ENCODE results near the gene WNT8B. TPM values are rescaled to one million over a fixed set of nuclear protein-coding genes. Genes with fewer than 3 reads are reported as not detected.
A peak's percentile ranks its signal among the peaks of the same experiment; 100 is the strongest.

WNT8B gene, protein sequence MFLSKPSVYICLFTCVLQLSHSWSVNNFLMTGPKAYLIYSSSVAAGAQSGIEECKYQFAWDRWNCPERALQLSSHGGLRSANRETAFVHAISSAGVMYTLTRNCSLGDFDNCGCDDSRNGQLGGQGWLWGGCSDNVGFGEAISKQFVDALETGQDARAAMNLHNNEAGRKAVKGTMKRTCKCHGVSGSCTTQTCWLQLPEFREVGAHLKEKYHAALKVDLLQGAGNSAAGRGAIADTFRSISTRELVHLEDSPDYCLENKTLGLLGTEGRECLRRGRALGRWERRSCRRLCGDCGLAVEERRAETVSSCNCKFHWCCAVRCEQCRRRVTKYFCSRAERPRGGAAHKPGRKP
- under 1 TPM; 0.14 to 0.59 (median 0.36) TPM for total RNA-seq
- under 1 TPM; 0.08 to 0.14 TPM for polyA plus RNA-seq

DNA sequence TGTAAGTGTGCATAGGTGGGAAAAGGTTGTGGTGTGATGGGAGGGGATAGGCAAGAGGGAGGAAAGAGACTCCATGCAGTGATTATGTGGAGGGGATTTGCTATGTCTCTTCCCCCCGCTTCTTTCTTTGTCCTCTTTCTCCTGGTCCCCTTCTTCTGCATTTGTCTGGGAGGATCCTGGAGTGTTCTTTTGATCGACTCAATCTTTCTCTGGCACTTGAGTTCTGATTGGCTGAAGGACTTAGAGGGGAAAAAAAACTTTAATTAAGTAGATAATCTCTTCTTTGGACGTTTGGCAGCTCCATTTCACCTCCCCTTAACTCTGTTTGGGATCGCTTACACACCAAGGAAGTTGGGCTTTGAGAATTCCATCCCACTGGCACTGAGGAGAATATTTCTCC, at the start of gene WNT8B:
WNT8B (plus strand) TSS at position 301 of the 400 bp plus-strand sequence. CDS start 160 bp downstream, outside the sequence.
- H3K4me1 ChIP-seq = no peaks in the 10 kb centered on the region
- H3K4me3 ChIP-seq = no peak within 1 kb of the TSS
- no peaks in the 10 kb centered on the region for H3K9me3 ChIP-seq
- no peak for ATAC-seq
- WGBS, 2 donors = 57 to 61% methylated on average over 4 of the region's 4 CpGs
- no peak for DNase-seq
- H3K27me3 ChIP-seq = no peaks in the 10 kb centered on the region
- no peak within 1 kb of the TSS for H3K27ac ChIP-seq
- no peak for FAIRE-seq
- no peaks in the 10 kb centered on the region for H3K36me3 ChIP-seq
- TF ChIP-seq, protein P1, sequence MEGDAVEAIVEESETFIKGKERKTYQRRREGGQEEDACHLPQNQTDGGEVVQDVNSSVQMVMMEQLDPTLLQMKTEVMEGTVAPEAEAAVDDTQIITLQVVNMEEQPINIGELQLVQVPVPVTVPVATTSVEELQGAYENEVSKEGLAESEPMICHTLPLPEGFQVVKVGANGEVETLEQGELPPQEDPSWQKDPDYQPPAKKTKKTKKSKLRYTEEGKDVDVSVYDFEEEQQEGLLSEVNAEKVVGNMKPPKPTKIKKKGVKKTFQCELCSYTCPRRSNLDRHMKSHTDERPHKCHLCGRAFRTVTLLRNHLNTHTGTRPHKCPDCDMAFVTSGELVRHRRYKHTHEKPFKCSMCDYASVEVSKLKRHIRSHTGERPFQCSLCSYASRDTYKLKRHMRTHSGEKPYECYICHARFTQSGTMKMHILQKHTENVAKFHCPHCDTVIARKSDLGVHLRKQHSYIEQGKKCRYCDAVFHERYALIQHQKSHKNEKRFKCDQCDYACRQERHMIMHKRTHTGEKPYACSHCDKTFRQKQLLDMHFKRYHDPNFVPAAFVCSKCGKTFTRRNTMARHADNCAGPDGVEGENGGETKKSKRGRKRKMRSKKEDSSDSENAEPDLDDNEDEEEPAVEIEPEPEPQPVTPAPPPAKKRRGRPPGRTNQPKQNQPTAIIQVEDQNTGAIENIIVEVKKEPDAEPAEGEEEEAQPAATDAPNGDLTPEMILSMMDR (IDR thresholded peaks at IDR 0.05) = no peak
- intact Hi-C loops (cut with DNase I) = no loop called here

DNA sequence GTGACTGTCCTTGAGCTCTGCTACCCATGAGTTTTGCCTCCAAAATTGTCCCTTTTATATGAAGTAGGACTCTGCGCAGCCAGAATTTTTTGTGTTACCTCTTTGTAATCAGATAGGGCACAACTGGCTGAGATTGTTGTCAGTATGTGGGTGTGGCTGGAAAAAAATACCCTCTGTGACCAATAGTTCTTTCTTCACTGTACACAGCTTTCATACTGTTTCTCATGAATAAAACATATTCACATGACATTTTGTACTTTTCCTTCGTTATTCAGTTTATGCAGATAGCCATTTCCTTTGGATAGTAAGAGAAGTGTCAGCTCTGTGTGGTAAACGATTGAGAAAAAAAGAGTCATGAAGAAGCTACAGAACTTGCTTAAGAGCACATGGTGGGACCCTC, 49.6 kb upstream of the WNT8B start:
- no peaks in the 10 kb centered on the region for H3K27me3 ChIP-seq
- H3K27ac ChIP-seq = no peak overlapping the region
- ATAC-seq (no peak), FAIRE-seq (no peak), DNase-seq (no peak)
- H3K4me1 ChIP-seq = no peaks in the 10 kb centered on the region
- no peaks in the 10 kb centered on the region for H3K9me3 ChIP-seq
- intact Hi-C loops (cut with DNase I) = no loop called here
- WGBS, 2 donors = 67 to 83% methylated on average over 3 of the region's 3 CpGs
- no peaks in the 10 kb centered on the region for H3K36me3 ChIP-seq
- TF ChIP-seq, protein P1 (IDR thresholded peaks at IDR 0.05) = no peak
- H3K4me3 ChIP-seq = no peak overlapping the region

DNA sequence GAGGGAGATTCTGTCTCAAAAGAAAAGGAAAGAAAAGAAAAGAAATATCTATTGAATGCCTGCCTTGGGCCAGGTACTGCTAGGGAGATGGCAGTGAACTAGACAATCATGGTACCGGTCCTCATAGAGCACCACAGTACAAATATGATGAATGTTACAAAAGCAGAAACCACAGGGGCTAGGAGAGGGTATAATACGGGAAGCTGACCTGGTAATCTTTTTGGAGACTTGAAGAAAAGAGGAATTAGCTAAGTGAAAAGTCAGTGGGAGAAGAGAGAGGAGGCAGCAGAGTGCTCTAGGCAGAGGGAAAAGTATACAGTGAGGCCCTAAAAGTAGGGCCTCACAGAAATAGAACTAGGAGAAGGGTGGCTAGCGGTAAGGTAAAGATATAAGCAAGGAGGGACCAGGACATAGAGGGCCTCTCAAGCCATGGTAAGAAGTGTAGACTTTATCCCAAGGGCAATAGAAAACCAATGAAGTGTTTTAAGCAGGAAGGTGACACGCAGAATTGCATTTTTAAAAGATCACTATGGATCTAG, 42.8 kb upstream of the WNT8B start:
- 85 to 91% methylated on average over 4 of the region's 4 CpGs for WGBS, 2 donors
- ATAC-seq = peak in 1 of 4 donors; percentile 25
- peaks cover 0 to 5% (median 0%) of the 10 kb centered on the region in 3 donors for H3K4me1 ChIP-seq
- FAIRE-seq = no peak
- H3K36me3 ChIP-seq = no peaks in the 10 kb centered on the region
- DNase-seq = no peak
- H3K27me3 ChIP-seq = no peaks in the 10 kb centered on the region
- TF ChIP-seq, protein P1 (IDR thresholded peaks at IDR 0.05) = no peak
- no peak overlapping the region for H3K27ac ChIP-seq
- intact Hi-C loops (cut with DNase I) = no loop called here
- H3K4me3 ChIP-seq = no peak overlapping the region
- no peaks in the 10 kb centered on the region for H3K9me3 ChIP-seq

DNA sequence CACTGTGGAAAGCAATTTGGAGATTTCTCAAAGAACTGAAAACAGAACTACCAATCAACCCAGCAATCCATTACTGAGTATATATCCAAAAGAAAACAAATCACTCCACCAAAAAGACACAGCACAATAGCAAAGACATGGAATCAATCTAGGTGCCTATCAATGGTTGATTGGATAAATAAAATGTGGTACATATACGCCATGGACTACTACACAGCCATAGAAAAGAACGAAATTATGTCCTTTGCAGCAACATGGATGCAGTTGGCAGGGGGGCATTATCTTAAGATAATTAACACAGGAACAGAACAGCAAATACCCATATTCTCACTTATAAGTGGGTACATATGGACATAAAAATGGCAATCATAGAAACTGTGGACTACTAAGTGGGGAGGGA, 35.4 kb upstream of the WNT8B start:
- DNase-seq = no peak
- 89 to 93% methylated on average over 2 of the region's 2 CpGs for WGBS, 2 donors
- H3K27me3 ChIP-seq = peaks cover 0 to 5% (median 0%) of the 10 kb centered on the region in 4 donors
- H3K27ac ChIP-seq = no peak overlapping the region
- no peak for ATAC-seq
- H3K4me1 ChIP-seq = peaks cover 0 to 6% (median 3%) of the 10 kb centered on the region in 3 donors
- TF ChIP-seq, protein P1 (IDR thresholded peaks at IDR 0.05) = no peak
- H3K36me3 ChIP-seq = no peaks in the 10 kb centered on the region
- no peak for FAIRE-seq
- no peaks in the 10 kb centered on the region for H3K9me3 ChIP-seq
- H3K4me3 ChIP-seq = no peak overlapping the region
- intact Hi-C loops (cut with DNase I) = no loop called here
